HK-2 (cell line): ENCODE results near the gene AFF3.
"Not testable (repeated sequence)": the region's sequence is repeated elsewhere in the genome, so short reads cannot be mapped to it uniquely, and the experiment has no call there.

Experiments used
- DNase-seq: peaks from one replicate; pipeline ENCODE4 v3.0.0-alpha.2; 2018; ENCODE audit not compliant: unreplicated experiment

AFF3 gene

GRCh38 chr2:99554238-99554637 lies 588.2 kb downstream of the AFF3 start:
- no peak for DNase-seq

- DNase-seq, result no peak
These were observed 589.9 kb downstream of the AFF3 start for GRCh38 chr2:99552529-99552928.

GRCh38 chr2:99550368-99550767 lies 592.0 kb downstream of the AFF3 start:
- no peak for DNase-seq

- no peak for DNase-seq
These were observed 596.8 kb downstream of the AFF3 start for GRCh38 chr2:99545604-99546003.

- DNase-seq, result no peak
These were observed 597.3 kb downstream of the AFF3 start for GRCh38 chr2:99545066-99545465.

GRCh38 chr2:99544608-99545007 lies 597.8 kb downstream of the AFF3 start:
- DNase-seq, result no peak

GRCh38 chr2:99543247-99543646 lies 599.1 kb downstream of the AFF3 start:
- no peak for DNase-seq

GRCh38 chr2:99537910-99538485 lies 604.4 kb downstream of the AFF3 start:
- DNase-seq, result no peak

GRCh38 chr2:99524056-99524455 lies 618.3 kb downstream of the AFF3 start:
- no peak for DNase-seq

- DNase-seq, result no peak
These were observed 620.2 kb downstream of the AFF3 start for GRCh38 chr2:99522157-99522556.

- no peak for DNase-seq
These were observed 621.6 kb downstream of the AFF3 start for GRCh38 chr2:99520813-99521212.

GRCh38 chr2:99520195-99520594 lies 622.2 kb downstream of the AFF3 start:
- no peak for DNase-seq

GRCh38 chr2:99514357-99514756 lies 628.0 kb downstream of the AFF3 start:
- DNase-seq, result no peak

GRCh38 chr2:99512181-99512591 lies 630.2 kb downstream of the AFF3 start:
- DNase-seq, result no peak

GRCh38 chr2:99509387-99509786 lies 633.0 kb downstream of the AFF3 start:
- DNase-seq, result no peak

GRCh38 chr2:99507937-99508818 lies 634.2 kb downstream of the AFF3 start:
- no peak for DNase-seq

GRCh38 chr2:99504844-99505584 lies 637.4 kb downstream of the AFF3 start:
- DNase-seq, result no peak

GRCh38 chr2:99503662-99504416 lies 638.6 kb downstream of the AFF3 start:
- DNase-seq, result not testable (repeated sequence)

- DNase-seq, result no peak
These were observed 646.4 kb downstream of the AFF3 start for GRCh38 chr2:99496021-99496420.
